ENCODE results near the gene GFY. TPM values are rescaled to one million over a fixed set of nuclear protein-coding genes. Genes with fewer than 3 reads are reported as not detected.
"Not testable (repeated sequence)": the region's sequence is repeated elsewhere in the genome, so short reads cannot be mapped to it uniquely, and the experiment has no call there.

GFY gene
- total and polyA plus RNA-seq, 9 of the 15 experiments (the other 6 are each of a cell fraction or from before 2014, with no cell fraction given), result 0.06 to 0.40 (median 0.19) TPM; not detected in 3

GRCh38 chr19:49459388-49459787, 34.2 kb downstream of the GFY start:
- Histone ChIP-seq H3K9me1 (ENCODE audit: control insufficient read depth, insufficient read depth, low read length) (no peaks in the 10 kb centered on the region), H3K9me3 (replicated peaks; ENCODE audit: control insufficient read depth, insufficient read depth, low read depth, low read length) (no peaks in the 10 kb centered on the region), H3K4me2 (ENCODE audit: insufficient read depth, low read length) (no peak overlapping the region), H3K27ac (ENCODE audit: extremely low read depth, low read depth, low read length) (no peak overlapping the region), H3K27me3 (ENCODE audit: control insufficient read depth in 2 of 2, insufficient read depth in 2 of 2, low read length in 2 of 2) (no peaks in the 10 kb centered on the region), H4K20me1 (replicated peaks; ENCODE audit: control insufficient read depth, insufficient read depth, low read length) (no peaks in the 10 kb centered on the region), H3K36me3 (ENCODE audit: control insufficient read depth, insufficient read depth, low read length) (peaks cover 45% of the 10 kb centered on the region; the same call in 2 of the 3 replicates), H3K79me2 (ENCODE audit: control insufficient read depth, insufficient read depth, low read length) (peaks cover 20% of the 10 kb centered on the region), H3K4me1 (replicated peaks in 1 of 2; ENCODE audit: control insufficient read depth in 2 of 2, insufficient read depth in 2 of 2, low read length in 2 of 2) (peaks cover 0 to 19% of the 10 kb centered on the region in 2 experiments; a peak in 4 of 5 replicates), H3K9ac (ENCODE audit: insufficient read depth in 1 of 2, low read depth in 2 of 2, low read length in 2 of 2) (peak overlapping the region in 1 of 2 experiments; percentile 65; a peak in 2 of 4 replicates), H2AFZ (ENCODE audit: low read depth, low read length) (no peak overlapping the region), H3K4me3 (no peak overlapping the region)
- intact Hi-C loops (cut with micrococcal nuclease) (no loop called here), in situ Hi-C loops (cut with MboI) (no loop called here)
- ChIA-PET POLR2A (no interaction called here), CTCF (ENCODE audit: low intra/inter-chr PET ratio) (no interaction called here)
- BruUV-seq (replicated peaks), result no TSS peak
- TF ChIP-seq BCOR (IDR thresholded peaks at IDR 0.05) (no peak), ZNF384 (IDR thresholded peaks at IDR 0.05; ENCODE audit: low read depth, low read length) (no peak), YY1 (IDR thresholded peaks at IDR 0.05; ENCODE audit: borderline replicate concordance in 1 of 3, control insufficient read depth in 1 of 3, extremely low read depth in 1 of 3, insufficient read depth in 3 of 3, insufficient read length in 1 of 3, insufficient replicate concordance in 2 of 3, low read depth in 1 of 3, low read length in 2 of 3) (peak in 1 of 3 experiments; percentile 16), HCFC1 (IDR thresholded peaks at IDR 0.05; ENCODE audit: low read depth, low read length) (0 out of 2 replicates have a peak, but pooled peaks have one; percentile 19)
- DNase-seq (ENCODE audit: extremely low read depth in 1 of 4, low spot score in 3 of 4) (no peak), FAIRE-seq (no peak), ATAC-seq (0 out of 3 replicates have a peak, but pooled peaks have one; percentile 46)
- 96% methylated on average over 12 of the region's 12 CpGs for WGBS (ENCODE audit: insufficient coverage, low coverage, missing lambda C conversion rate)

- H4K20me1 ChIP-seq (replicated peaks; ENCODE audit: control insufficient read depth, insufficient read depth, low read length); DNase-seq (ENCODE audit: extremely low read depth in 1 of 4, low spot score in 3 of 4); ATAC-seq; H3K4me2 ChIP-seq (ENCODE audit: insufficient read depth, low read length); FAIRE-seq; POLR2A ChIA-PET; in situ Hi-C loops (cut with MboI); H3K9me3 ChIP-seq (replicated peaks; ENCODE audit: control insufficient read depth, insufficient read depth, low read depth, low read length); intact Hi-C loops (cut with micrococcal nuclease); H3K27me3 ChIP-seq (ENCODE audit: control insufficient read depth in 2 of 2, insufficient read depth in 2 of 2, low read length in 2 of 2); CTCF ChIA-PET (ENCODE audit: low intra/inter-chr PET ratio); H3K79me2 ChIP-seq (ENCODE audit: control insufficient read depth, insufficient read depth, low read length); H3K9me1 ChIP-seq (ENCODE audit: control insufficient read depth, insufficient read depth, low read length); H3K27ac ChIP-seq (ENCODE audit: extremely low read depth, low read depth, low read length); H3K4me3 ChIP-seq; BruUV-seq (replicated peaks); H2AFZ ChIP-seq (ENCODE audit: low read depth, low read length); H3K9ac ChIP-seq (ENCODE audit: insufficient read depth in 1 of 2, low read depth in 2 of 2, low read length in 2 of 2): not testable (repeated sequence)
- Histone ChIP-seq H3K36me3 (ENCODE audit: control insufficient read depth, insufficient read depth, low read length) (peaks cover 52% of the 10 kb centered on the region; the same call in 2 of the 3 replicates), H3K4me1 (replicated peaks in 1 of 2; ENCODE audit: control insufficient read depth in 2 of 2, insufficient read depth in 2 of 2, low read length in 2 of 2) (peaks cover 0 to 19% of the 10 kb centered on the region in 2 experiments; a peak in 4 of 5 replicates)
- WGBS (ENCODE audit: insufficient coverage, low coverage, missing lambda C conversion rate), result no CpG with 5 or more reads among the region's 1 CpG
Measured at GRCh38 chr19:49461130-49461529, 35.9 kb downstream of the GFY start.
